Sigmoid colon (tissue), 3 donors: ENCODE measurements around the gene SEPTIN7.

ENCODE experiments used
- CTCF ChIP-seq, 4 experiments: fragments of 450-650 bp in 3 of 4; fragments of 200-600 bp in 1 of 4; IDR thresholded peaks; one replicate each; pipeline ENCODE4 v1.5.1; 2016 to 2019; ENCODE audit warnings: antibody characterized with exemption in 4 of 4, mild to moderate bottlenecking in 3 of 4, moderate library complexity in 2 of 4
- POLR2A ChIP-seq, 2 donors: fragments of 450-650 bp; IDR thresholded peaks; one replicate each; pipeline ENCODE4 v1.6.1; 2016; ENCODE audit warnings: antibody characterized with exemption in 2 of 2, mild to moderate bottlenecking in 2 of 2, moderate library complexity in 2 of 2

- no peak for TF ChIP-seq CTCF (IDR thresholded peaks at IDR 0.05)
- no peak for TF ChIP-seq POLR2A (IDR thresholded peaks at IDR 0.05)
These were observed 1.8 kb downstream of the SEPTIN7 start for GRCh38 chr7:35802649-35803048.
